ENCODE data around the gene BRCC3.

BRCC3 gene

DNA sequence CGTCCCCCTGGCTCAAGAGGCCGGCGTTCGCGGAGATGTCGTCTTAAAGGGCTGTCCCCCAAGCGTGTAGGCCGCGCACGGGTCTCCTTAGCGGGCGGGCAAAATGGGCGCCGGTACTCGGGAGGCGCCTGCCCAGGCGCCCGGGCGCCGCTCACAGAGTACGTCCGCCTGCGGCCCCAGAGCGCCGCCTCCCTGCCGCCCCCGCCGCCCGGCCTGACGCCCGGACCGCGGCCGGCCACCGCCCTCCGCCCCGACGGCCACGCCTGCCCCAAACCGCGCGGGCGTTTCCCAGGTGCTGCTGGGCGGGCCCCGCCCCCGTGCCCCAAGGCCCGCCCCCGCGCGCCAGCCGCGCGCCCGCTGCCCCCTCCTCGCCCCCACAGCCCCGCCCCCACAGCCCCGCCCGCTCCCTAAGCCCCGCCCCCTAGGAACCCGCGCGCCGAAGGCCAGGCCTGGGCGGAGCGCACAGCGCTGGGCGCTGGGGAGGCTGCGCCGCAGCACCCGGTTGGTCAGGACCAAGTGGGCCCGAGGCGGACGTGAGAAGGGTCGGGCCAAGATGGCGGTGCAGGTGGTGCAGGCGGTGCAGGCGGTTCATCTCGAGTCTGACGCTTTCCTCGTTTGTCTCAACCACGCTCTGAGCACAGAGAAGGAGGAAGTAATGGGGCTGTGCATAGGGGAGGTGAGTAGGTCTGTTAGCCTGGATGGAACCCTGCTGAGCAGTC is at the start of gene BRCC3, which contains the start of the genes CMC4 and MTCP1:
Gene BRCC3 (plus strand): TSS at position 534 of the 719 bp plus-strand sequence. CDS start 20 bp downstream, at position 554.
Gene CMC4 (minus strand): TSS at position 162 of the 719 bp plus-strand sequence. CDS start 7,113 bp downstream, outside the sequence.
Gene MTCP1 (minus strand): TSS at position 162 of the 719 bp plus-strand sequence. CDS start 5,126 bp downstream, outside the sequence.
- in situ Hi-C loops (cut with MboI; ENCODE audit: low sequenced_read_pairs), result no loop called here

DNA sequence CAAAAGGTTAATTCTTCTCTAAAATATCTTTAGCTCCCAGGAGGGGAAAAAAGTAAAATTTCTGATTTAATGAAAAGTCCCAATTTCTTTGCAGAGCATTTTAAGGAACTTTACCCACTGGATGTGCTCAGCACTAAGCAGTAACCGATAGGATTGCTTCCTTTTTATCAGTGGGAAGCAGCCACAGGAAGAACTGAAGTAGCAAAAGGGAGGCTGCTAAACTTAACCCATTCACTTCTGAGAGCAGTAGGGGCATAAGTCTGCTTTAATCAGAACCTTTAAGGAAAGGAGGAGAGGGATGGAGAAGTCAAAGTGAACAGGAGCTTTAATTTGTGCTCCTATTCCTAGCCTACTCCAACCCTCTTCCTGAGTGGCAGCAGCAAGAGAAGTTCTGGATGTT is 48.7 kb upstream of the BRCC3 start, which contains the start of gene F8:
Gene F8 (minus strand): TSS at position 139 of the 400 bp plus-strand sequence. CDS start 171 bp downstream, outside the sequence.
- in situ Hi-C loops (cut with MboI; ENCODE audit: low sequenced_read_pairs), result no loop called here

DNA sequence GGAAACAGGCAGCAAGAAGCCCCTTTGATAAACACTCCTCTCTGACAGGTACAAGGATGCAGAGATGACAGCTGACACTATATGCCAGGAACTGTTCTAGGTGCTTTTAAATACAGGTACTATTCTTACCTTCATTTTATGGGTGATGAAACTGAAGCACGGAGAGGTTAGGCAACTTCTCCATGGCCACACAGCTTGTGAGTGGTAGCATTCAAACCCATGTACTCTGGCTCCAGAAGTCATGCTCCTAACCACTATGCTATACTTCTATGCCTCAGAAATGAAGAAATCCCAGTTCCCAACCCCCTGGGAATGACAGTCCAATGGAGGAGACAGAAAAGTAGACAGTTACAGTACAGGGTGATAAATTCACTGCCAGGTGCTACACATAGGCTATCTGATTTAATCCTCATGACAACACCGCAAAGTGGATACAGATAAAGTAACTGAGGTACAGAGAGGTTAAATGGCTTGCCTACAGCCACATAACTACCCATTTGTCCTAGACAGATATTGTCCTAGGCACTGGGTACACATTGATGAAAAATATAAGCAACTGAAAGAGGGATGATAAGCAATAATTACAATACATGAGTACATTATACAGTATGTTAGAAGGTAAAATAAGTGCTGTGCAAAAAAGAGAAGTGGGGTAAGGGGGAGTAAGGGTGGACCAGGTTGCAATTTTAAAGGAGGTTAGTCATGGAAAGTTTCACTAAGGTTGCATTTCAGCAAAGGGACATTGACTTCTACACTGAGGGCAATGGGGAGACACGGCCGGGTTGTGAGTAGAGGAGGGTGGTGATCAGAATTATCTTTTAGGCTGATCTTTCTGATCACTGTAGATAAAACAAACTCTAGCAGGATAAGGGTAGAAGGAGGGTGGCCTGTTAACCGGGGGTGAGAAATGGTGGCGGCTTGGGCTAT is 47.1 kb upstream of the BRCC3 start:
- in situ Hi-C loops (cut with MboI; ENCODE audit: low sequenced_read_pairs), result no loop called here

DNA sequence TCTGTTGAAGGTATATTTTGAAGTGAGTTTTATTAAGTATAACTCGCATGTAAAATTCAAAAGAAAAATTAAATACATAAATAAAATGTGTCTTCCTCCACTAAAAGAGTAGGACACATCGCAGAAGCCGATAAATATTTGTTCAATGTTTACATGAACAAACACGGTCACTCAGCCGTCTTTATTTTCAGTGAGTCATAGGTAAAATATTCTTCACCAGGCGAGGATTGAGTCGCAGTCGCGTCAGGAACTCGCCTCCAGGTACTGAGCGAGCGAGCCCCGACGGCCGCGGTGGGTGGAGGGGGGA is 44.9 kb upstream of the BRCC3 start:
- in situ Hi-C loops (cut with MboI; ENCODE audit: low sequenced_read_pairs), result no loop called here

DNA sequence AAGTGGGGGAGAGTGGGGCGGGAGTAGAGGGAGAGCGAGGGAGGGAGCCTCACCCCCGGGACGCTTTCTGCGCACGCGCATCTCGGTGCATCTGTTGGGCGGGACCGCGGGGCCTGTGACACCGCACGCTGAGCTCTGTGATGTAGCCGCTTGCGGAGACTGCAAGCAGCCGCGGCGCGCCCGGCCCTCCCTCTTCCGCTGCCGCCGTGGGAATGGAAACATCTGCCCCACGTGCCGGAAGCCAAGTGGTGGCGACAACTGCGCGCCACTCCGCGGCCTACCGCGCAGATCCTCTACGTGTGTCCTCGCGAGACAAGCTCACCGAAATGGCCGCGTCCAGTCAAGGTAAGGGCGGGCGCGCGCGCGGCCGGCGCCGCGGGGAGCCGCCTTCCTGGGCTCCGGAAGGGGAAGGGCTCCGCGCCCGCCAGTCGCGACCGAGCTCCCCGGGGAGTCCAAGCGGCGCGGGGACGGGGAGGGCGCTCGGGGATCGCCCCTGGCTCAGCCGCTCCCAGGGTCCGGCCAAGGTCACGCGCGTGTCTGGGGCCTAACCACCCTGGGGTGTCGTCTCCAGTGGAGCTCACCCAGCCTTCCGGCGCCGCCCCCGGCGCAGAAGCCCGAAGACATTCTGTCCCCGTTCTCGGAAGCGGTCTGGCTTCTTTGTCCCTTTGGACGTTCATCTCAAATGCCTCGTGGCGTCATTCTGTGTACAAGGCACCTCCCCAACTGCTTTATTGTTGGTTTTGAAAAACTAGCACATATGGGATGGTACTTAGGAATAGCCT is 44.4 kb upstream of the BRCC3 start, which contains the start of gene FUNDC2:
Gene FUNDC2 (plus strand): TSS at position 118 of the 782 bp plus-strand sequence. CDS start 95 bp downstream, at position 213.
- in situ Hi-C loops (cut with MboI; ENCODE audit: low sequenced_read_pairs), result no loop called here

DNA sequence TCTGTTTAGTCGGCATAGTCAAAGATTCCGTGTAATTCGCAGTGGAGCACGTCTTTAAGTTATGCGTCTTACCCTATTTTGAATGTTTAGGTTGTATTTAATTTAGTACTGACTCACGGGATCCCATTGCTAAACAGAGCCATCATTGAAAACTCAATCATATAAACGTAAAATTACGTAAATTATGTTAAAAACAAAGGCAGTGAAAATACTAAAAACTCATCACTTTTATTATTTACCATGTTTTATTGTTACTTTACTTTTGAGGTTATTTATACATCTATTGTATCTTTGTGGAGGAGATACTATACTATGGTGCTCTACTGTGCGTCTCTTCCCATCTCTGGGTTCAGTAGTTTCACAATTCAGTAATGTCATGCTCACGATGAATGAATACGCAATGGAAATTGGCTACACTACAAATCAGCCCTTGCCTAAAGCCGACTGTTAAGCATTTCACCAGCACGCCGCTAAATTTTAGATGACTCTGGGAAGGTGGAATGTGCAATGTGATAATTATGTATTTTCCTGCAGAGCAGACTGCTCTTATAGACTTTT is 43.7 kb upstream of the BRCC3 start:
- in situ Hi-C loops (cut with MboI; ENCODE audit: low sequenced_read_pairs), result no loop called here

DNA sequence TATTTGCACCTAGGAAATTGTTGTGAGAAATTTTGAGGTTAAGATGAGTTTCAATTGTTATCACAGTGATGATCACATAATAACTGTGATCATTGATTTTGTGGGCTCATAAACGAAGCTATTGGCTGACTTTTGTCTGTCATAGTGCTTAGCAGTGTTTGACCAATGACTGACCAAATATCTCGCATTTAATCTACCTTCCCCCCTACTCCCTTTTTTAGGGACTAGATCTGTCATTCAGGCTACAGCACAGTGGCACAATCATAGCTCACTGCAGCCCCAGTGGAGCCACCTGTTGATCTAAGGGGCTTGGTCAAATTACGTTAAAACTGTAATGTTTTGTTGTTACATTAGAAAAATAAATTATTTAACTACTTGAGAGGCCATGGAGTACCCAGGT is 43.2 kb upstream of the BRCC3 start:
- in situ Hi-C loops (cut with MboI; ENCODE audit: low sequenced_read_pairs), result no loop called here

DNA sequence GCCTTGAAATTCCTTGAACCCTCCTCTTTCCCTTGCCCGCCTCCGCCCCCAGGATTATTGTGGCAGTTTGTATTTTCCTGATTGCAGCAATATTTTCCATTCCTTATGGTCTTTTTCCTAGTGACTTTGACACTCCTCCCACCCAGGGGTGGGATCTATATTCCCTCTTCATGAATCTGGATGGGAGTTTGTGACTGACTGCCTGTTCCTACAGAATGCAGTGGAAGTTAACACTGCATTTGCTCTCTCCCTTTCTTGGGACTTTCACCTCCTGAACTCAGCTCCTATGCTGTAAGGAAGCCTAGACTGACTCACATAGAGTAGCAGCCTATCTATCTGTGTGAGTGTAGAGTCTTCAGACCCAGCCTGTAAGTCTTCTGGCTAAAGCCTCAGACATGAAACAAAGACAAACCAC is 42.4 kb upstream of the BRCC3 start:
- in situ Hi-C loops (cut with MboI; ENCODE audit: low sequenced_read_pairs), result no loop called here

DNA sequence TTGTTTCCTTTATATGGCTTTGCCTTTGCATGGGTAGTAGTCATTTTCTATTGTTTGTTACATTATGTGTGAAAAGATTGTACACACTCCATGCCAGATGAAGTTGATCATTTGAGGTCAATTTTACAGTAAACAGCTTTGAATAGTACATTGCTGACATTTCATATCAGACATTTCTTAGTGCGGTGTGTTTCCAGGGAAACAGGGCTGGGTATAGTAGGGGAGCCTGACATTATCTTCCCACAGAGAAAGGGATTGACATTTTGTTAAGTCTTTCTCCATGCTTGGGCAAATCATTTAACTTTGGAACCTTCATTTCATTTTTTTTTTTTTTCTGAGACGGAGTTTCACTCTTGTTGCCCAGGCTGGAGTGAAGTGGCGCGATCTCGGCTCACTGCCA is 39.7 kb upstream of the BRCC3 start:
- in situ Hi-C loops (cut with MboI; ENCODE audit: low sequenced_read_pairs), result no loop called here

DNA sequence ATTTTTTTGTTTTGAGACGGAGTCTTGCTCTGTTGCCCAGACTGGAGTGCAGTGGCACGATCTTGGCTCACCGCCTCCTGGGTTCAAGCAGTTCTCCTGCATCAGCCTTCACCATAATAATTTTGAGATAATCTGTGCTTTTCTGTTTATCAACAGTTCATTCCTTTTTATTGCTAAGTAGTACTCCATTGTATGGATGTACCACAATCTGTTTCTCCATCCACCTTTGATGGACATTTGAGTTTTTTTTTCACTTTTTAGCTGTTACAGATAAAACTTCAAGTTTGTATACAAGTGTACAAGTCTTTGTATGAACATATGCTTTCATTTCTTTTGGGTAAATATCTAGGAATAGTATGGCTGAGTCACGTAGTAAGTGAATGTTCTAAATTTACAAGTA is 35.6 kb upstream of the BRCC3 start:
- in situ Hi-C loops (cut with MboI; ENCODE audit: low sequenced_read_pairs), result no loop called here

DNA sequence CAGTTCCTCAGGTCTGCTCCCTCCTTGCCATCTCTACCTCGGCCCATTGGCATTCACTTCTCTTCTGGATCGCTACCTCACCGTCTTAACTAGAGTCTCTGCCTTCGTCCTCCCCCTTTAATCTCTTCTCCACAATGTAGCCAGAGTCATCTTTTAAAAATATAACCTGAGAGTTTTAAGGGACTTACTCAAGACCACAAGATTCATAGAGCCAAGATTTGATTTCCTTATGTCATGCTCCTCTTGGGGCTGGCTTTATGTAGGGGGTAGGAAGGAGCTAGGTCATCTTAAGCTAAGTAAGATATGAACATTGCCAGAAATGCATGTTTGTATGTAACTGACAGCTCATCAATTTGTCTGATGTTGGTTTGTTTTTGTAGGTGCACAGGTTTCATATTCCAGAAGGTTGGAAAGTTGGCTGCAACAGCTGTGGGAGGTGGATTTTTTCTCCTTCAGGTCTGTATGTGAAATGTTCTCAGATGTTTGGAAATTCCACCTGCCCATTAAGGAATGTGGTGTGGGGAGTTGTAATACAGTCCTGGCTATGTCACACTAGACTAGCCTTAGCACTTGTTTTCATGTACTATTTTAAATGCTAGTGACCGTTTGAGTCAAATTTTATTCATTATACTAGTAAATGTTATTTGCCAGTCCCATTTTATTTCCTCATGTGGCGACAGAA is 25.0 kb upstream of the BRCC3 start:
- in situ Hi-C loops (cut with MboI; ENCODE audit: low sequenced_read_pairs), result no loop called here

DNA sequence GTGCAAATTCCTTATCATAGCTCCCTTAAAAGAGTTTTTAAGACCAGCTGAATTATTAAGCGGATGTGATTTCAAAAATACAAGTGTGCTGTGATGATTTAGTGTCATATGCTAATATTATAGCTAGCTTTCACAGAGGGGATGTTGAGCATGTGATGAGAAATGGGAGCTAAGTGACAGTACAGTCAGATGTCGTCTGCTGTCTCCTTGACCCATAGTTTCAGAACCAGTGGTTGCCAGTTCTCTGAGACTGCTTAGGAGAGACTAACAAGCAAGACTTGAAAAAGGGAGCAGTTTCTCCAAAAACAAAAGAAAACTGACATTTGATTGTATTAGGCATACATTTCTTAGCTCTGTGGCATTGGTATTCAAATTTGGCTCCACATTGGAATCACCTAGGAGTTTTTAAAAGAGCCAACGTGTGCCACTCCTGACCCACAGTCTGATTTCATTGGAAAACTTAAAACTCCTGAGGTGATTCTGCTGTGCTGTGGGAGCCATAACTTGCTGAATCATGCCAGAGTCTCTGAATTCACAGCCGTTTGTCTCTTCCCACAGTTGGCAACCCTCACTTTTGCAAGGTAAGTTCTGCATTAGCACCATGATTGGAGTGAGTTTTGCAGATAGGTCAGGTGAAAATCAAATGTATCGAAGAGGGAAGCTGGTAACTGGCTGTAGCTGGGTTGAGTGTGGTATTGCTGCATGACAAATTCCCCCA is 24.3 kb upstream of the BRCC3 start:
- in situ Hi-C loops (cut with MboI; ENCODE audit: low sequenced_read_pairs), result no loop called here

DNA sequence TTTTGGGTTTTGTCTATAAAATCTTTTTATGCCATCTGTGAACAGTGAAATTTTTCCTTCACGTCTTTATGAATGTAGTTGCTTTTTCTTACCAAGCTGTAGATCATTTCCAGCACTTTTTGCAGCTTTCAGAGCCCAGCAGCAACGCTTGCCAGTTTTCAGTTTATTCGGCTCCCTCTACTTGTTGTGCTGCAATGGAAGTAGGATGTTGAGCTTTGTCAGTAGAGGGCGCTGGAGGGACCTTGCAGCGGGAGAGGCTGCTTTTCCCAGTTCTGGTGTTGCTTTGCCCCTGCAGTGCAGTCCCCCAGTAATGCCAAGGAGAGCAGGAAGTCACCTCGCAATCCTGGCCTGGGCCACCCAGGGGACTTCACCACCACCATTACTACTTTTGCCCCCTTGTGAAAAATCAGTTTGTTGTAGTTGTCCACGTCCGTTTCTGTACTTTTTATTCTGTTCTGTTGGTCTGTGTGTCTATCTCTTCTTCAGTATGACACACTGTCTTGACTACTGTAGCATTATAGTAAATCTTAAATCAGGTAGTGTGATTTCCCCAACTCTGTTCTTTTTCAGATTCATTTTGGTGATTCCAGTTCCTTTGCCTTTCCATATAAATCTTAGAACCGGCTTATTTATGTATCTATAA is 22.2 kb upstream of the BRCC3 start:
- in situ Hi-C loops (cut with MboI; ENCODE audit: low sequenced_read_pairs), result no loop called here

DNA sequence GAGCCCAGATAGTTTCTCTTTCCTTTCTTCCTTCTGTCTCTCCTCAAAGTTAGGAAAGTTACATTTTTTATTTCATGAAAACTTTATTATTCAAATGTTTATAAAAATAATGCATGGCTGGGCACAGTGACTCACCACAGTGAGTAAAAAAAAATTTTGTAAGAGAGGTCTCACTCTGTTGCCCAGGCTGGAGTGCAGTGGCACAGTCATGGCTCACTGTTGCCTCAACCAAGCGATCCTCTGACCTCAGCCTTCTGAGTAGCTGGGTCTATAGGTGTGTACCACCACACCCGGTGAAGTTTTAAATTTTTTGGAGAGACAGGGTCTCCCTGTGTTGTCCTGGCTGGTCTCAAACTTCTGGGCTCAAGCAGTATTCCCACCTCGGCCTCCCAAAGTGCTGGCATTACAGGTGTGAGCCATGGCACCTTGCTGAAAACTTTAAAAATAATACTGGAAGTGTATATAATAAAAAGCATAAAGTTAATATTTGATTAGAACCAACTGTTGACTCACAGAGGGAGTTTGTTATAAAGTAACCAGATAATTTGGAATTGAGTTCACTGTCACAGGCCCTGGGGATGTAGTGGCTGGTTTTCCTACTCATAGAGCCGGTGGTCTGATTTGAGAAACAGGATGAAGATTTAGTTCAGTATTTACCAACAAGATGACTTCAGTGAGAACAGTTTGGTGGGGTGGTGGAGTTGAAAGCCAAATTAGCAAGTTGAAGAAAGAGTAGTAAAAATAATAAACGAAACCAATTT is 18.4 kb upstream of the BRCC3 start:
- in situ Hi-C loops (cut with MboI; ENCODE audit: low sequenced_read_pairs), result no loop called here

DNA sequence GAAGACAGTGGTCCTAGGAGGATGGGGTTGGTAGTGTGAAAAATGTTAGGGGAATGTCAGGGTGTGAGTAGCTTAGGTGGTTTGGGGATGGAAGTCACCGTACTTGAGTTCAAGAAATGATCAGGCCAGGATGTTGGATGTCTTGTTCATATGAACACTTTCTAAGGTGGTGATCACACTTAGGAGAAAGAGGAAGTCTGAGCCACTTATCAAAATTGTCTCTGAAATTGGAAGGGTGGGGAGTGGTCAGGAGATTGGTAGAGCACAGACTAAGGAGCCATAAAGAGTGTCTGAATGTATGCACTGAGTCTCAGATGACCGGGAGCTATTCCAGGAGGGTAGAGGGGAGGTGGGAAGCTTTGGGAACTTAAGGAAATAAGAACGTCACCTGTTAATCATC is 17.7 kb upstream of the BRCC3 start:
- in situ Hi-C loops (cut with MboI; ENCODE audit: low sequenced_read_pairs), result no loop called here

DNA sequence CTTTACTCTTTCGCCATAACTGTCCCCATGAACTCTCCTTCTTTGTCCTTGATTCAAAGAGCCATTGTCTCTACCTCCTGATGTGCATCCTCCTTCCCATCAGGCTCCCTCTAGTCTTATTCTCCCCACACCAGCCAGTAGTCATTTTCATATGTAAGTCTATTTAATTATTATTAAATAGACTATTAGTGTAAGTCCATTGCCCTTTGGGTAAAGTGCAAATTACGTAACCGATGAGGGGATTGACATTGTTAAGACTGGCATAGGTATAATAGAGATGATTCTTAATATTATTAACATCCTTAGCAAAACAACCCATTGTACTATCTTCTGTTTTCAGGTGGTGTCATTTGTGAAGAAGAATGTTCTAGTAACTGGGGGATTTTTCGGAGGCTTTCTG is 17.1 kb upstream of the BRCC3 start:
- in situ Hi-C loops (cut with MboI; ENCODE audit: low sequenced_read_pairs), result no loop called here

DNA sequence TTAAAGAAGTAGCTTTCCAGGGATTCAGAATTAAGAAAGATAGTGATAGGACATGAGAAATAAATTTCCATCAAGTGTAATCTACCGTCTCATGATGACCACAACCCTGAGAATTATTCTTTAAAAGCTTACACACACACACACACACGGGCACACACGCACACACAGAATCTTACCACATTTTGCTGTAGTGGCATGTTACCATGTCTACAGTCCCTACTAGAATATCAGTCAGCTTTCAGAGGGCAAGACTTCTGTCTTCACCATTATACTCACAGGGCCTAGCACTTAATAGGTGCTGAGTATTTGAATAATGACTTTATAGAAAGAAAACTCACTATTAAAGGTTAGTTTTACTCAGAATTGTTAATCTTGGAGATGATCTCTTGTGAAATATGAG is 15.8 kb upstream of the BRCC3 start:
- in situ Hi-C loops (cut with MboI; ENCODE audit: low sequenced_read_pairs), result no loop called here

DNA sequence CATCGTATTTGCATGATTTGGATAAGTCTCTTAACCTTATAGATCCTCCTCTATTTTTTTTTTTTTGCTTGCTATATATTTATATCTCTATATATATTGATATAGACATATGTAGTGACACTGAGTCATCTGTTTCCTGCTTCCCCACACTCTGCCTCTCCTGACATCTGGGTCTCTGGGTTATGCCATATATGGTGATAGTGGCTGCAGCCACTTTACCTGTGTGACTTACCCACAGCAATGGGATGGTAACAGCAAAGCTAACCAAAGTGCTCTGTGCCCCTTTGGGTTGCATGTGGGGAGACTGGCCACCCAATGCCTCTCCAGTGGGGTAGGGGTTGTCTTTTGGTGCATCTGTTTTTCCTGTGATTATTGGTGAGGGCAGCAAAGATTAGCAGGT is 14.8 kb upstream of the BRCC3 start:
- in situ Hi-C loops (cut with MboI; ENCODE audit: low sequenced_read_pairs), result no loop called here
